IPS-NIHi7 (cell line): ENCODE results near the gene KCND1.

Experiments used
- DNase-seq: peaks from one replicate; pipeline ENCODE4 v3.0.0; 2012; ENCODE audit warnings: mixed read lengths; ENCODE audit errors: extremely low spot score

Gene KCND1

DNA sequence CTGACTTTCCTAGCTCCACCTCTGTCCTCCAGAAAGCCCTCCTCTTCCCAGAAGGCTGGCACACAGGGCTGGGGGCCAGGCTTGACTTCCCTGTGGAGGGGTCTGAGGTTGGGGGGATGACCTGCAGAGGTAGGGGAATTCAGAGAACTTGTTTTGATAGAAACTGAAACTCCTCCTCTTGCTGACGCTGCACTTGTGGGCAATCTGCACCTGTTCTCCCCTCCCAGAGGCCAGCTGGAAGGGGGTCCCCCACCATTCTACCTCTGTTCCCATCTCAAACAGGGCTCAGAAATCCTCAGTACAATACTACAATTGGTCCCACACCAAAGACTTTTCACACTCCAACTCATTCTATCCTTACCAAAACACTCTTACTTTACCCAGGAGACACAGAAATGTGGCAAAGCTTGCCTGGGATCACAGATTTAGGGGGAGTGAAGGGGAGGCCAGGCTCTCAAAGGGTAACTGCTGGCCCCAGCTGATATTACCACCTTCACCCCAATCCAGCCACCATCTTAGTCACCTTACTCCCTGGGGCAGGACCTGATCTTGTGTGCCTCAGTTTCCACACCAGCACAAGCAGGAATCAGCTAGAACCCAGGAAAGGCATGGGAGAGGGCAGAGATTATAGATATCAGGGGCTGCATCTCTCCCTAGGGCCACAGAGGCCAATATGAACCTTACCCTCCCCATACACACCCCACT is 32.8 kb downstream of the KCND1 start:
- no peak for DNase-seq

DNA sequence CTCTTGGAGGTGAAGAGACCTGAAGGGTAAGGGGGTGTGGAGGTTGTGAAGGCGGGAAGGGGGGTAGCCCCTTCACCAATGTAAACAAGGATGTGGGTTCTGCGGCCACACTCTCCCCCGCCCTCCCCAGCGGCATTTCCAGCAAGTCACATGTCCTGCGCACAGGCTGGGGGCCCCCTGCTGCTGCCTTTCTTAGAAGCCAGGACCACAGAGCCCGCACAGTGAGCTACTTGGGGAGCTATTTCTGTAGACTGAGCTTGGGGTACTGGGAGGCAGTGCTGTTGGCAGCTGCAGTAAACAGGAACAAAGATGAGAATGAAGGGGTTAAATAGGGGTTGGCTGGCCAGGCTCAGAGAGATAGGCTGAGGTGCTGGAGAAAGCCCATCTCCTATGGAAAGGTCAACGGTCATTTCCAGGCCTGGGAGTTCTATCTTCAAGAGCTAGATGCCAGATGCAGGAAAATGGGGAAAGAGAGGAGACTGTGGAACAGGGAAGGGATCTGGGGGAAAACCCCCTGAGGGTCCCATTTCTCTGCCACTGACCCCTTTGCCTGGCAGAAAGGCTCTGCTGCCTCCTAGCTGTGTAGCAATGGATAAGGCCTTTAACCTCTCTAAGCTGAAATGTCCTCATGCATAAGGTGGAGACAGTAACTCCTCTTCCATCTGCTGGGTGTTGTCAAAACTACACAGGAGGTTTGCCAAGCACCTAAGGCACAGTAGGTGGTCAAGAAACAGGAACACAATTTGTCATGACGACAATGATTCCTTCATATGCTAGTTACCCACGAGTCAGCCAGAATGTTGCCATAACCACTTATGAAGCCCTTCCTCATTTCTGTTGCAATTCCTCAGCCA is 34.4 kb downstream of the KCND1 start:
- peak; percentile 35 for DNase-seq

DNA sequence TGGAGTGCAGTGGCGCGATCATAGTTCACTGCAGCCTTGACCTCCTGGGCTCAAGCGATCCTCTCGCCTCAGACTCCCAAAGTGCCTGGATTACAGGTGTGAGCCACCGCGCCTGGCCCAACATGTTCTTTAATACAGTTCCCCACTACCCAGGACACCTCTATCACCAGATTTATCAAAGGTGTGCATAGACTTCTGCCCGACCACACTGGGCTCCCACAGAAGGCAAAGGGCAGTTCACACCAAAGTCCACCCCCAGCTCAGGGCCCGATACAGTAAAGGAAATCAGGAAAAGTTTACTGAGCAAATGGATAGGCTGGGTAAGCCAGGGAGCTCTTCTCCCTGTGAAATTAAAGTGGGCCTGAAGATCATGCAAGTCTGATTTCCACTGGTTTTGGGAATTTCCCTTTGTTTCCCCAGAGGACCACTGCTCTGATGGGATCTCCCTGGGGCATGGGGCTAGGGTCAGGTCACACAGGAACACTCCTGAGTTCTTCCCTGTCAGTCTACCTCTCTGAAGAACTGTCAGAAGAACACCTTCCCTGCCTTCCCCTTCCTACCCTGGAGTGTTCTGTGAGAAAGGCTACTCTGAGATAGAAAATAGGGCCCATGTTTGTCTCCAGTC is 35.1 kb downstream of the KCND1 start:
- no peak for DNase-seq

DNA sequence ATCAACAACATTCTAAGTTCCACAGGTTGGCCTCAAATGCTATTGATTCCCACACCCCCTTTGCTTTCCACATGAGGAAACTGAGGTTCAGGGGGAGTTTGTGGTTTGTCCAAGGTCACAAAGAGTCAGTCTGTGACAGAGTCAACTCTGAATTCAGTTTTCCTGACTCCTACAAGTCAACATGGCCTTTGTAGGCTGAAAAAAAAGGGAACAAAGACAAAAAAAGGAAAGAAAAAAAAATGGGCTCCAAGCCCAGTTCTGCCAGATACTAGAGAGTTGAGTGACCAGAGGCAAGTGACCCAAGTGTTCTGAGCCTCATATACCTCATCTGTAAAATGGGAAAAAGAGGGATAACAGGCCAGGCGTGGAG is 36.4 kb downstream of the KCND1 start:
- DNase-seq = no peak

DNA sequence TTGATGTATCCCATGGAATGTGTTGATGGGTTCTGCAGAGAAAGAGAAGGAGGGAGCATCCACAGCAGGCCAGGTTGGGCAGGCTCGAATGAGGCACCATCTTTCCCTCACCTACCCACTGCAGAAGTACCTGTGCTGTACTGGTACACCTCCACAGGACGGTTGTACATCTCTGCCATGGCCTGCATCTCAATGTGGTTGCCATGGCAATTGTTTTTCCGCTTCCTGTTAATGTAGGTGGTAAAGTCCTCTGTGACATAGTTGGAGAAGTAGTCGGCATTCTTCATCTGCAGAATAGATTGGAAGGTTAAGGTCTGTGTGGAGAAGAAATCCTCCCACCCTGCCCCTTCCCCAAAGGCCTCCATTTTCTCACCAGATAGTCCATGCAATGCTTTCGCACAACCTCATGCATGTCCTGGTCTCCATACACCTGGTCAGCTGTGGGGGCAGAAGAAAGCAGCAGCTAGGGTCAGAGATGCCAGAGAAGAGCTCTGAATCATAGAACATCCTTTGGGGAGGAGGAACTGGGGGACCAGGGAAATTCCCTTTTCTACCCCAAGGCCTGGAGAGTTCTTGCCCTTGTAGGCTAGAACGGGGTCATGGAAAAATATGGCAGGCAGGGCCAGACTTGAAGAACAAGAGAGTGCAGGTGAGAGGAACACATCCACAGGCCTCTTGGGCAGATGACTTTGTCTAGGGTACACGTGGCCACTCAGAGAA is 36.9 kb downstream of the KCND1 start:
- no peak for DNase-seq

DNA sequence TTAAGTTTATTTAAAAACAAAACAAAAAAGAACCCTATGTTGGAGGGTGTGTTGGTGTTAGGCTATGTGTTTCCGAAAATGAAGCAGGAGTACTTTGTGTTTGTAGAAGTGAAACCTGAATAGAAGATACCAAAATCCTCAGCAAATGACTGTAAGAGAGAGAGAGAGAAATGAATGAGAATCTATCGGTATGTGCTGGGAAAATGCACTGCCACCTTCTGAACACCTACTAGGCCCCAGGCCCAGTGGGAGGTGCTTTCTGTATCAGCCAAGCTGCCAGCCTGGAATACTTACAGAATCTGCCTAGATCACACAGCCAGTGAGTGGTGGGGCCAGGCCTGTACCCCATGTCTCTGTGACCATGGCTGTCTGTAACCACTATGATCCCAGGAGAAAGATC is 37.9 kb downstream of the KCND1 start:
- DNase-seq = no peak

DNA sequence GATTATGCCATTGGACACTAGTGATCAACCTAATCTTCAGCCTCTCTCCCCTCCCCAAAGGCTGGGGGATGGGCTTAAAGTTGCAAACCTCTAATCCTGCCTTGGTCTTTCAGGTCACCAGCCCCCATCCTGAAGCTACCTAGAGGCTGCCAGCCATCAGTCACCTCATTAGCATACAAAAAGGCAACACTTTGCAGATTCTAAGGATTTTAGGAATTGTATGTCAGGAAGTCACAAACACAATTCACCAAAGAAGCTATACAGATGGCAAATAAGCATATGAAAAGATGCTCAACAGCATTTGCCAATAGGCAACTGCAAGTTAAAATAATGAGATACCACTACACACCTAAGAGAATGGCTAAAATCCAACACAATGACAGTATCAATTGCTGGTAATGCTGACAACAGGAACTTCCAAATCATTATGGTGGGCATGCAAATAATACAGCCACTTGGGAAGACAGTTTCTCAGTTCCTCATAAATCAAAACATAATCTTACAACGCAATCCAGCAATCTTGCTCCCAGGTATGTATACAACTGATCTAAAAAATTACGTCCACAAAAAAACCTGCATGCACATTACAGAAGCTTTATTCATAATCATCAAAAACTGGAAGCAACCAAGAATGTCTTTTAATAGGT is 43.8 kb downstream of the KCND1 start:
- DNase-seq = no peak

DNA sequence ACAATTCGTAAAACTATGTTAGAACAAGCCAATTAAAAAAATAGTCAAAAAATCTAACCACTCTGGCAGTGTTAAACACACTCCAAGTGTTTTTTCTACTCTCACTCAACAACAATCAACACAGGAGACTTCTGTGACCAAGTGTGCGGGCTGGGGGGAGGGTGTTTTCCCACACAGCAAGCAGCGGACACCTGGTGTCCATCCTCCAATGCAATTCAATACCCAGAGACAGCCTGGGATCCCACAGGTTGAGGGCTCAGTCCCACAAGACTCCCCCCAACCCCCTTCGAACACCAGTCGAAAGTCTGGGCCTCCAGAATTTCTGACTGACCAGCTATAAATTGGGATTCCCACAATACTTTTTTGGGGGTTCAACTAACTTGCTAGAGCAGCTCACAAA is 44.5 kb downstream of the KCND1 start:
- DNase-seq = peak; percentile 34

DNA sequence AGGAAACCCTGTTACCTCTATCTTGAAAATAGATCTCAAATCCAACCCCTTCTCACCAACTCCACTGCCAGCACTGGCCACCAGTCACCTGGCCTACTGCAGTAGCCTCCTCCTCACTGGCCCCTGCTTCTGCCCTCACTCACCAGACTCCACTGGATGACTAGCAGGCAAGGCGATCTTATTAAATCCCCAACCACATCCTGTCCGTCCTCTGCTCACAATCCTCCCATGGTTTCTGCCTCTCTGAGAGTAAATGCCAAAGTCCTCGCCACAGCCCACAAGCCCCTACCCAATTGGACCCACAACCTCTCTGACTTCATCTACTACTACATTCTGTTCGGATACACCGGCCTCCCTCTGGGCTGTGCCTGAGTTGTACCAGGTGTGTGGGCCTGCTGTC is 47.4 kb downstream of the KCND1 start:
- no peak for DNase-seq

DNA sequence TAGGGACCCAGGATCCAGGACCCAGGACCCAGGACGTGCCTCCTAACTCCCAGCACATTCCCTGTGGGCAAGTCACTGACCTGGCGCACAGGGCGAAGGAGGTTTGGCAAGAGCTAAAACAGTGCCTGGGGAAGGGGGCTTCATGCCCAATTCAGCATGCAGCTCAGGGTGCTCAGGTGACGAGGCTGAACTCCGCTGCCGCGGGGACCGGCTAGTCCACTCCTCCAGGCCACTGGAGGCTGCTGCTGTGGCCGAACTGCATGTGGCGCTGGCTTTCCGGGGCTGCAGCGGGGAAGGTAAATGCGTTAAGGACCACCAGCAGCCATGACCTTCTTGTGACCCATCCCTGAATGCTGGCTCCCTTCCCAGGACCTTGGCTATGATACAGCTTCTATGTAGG is 47.9 kb downstream of the KCND1 start:
- DNase-seq = no peak

DNA sequence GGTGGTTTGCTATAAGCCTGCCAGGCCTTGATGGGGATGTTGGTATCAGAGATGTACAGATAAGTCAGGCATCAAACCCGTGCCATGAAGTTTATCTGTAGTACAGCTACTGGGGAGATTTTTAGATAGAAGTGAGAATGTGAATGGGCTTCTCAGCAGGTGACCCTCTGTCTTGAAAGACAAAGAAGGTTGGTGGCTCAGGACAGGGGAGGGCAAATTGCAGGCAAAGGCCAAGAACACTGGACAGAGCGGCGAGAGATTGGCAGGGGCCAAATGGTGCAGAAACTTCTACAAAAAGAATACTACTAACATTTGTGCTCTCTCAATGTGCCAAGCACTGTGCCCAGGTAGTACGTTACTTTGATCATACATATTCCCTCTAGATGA is 50.9 kb downstream of the KCND1 start:
- DNase-seq = no peak

DNA sequence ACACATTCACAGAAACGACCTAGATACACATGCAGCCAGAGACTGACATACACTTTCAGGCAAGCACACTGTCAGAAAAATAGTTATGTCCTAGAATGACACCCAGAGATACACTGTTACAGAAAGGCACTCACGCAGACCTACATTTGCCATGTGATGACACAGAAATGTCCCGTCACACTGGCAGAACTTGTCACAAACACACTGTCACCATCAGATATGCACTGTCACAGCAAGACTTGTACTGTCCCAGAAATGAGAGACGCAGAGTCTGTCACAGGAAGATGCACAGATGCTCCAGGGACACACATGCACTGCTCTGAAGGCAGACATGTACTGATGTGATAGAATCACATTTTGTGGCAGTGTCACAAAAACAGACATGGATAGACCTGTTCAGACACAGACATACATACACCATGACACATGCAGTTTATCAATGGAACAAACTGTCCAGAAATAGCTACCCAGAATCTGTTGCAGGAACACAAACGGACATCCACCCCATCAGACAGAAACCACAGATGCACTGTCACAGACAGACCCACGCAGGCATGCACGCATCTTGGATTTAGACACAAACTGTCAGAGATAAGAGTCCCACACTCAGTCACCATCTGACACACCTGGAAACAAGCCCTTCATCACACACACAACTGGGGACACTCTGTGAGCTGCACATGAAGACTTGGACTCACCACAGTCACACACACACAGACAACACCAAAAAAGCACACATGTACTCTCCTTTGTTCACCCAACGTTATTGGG is 51.5 kb downstream of the KCND1 start:
- DNase-seq = no peak

DNA sequence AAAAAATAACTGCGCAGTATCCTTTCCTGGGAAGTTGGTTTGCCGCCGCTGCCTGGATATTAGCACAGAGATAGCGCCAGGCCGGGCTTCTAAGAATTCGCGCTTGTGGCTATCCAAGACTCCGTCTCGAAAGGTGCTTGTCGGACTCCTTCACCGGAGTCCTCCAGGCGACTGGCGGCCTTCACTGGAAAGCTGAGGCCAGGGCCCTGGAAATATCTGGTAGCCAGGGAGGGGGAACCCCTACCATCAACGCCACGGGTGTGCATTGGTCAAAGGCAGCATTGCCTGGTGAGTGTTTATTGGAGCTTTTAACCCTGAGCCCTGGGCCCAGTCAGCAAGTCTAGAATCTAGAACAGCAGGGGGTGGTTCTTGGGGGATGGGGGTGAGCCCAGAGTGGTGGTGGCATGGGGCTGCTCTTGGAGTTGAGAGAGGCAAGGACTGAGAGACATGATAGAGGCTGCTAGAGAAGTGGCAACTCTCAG is 52.2 kb downstream of the KCND1 start:
- DNase-seq = no peak

DNA sequence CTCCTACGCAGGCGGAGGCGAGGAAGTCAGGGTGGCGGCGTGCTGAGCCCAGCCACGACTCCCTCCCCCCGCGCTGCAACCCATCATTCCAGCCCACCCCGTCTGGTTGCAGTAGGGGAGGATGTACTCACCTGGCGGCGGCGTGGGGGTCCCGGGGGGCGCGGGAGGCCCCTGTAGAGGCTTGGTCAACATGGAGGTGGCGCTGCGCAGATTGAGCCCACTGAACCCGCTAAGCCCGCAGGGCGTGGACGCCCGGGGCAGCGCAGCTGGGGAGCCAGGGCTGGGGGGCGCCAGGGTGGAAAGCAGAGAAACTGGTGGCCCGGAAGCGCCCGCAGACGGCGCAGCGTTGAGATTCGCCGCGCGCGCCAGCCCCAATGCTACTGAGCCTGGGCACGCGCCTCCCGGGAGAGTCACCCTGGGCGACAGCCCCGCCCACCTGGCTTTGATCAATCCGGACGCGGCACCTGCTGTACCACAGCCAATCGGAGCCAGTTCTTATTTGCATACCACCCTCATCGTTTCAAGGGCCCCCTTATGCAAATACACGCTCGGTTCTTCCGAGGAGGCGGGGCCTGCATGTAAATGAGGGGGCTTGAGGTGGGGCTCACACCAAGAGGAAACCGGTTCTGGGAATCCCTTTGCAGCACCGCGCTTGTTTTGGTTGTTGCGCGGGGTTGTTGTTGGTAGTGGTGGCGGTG is 52.9 kb downstream of the KCND1 start, which contains the start of gene PIM2:
TSS of gene PIM2 (minus strand) at position 382 of the 698 bp plus-strand sequence. CDS start at position 192, 190 bp downstream.
- DNase-seq = peak; percentile 83

DNA sequence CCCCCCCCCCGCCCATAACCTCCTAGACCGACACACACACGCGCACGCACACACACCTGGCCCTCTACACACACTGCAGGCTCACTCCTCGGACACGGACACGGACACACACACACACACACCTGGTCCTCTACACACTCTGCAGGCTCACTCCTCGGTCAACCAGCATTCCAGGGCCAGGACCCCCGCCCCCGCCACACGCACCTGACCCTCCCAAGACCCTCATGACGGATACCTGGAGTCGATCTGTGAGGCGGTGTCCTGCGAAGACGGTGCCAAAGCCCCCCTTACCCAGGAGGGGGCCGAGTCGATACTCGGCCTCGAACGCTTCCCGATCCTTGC is 53.4 kb downstream of the KCND1 start:
- DNase-seq = no peak

DNA sequence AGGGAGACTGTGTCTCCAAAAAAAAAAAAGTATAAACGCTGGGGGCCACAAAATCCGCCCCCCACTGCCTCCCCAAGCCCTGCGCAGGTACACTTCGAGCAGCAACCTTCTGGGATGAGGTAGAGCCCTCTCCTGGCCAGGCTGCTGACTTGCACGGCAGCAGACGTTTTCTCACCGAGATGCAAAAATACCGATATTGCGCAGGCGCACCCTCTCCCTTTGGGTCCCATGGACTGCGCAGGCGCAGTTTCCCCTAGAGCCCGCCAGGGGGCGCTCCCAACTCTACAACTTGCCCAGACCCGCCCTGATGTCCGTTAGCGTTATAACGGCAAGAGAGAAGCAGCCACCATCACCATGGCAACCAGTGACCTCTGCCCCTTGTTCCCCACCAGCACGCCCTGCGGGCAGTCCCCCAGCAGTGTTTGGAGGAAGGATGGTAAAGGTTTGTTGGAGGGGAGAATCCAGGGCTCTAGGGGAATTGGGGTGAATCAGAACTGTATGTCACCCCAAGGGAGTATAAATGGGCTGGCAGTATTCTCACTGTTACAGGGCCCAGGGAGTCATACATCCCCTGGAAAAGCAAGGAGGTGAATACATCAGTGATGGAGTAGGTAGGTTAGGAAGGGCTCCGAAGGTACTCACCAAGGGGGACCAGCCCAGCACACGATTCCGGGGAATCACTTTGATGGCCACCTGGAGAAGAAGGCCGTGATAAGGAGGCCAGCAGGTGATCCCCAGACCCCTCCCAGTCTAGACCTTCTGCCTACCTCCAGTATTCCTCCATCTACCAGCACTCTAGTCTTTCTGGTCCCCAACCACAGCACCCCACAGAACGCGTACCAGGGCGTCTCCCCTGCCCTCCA is 54.3 kb downstream of the KCND1 start:
- peak; percentile 59 for DNase-seq

DNA sequence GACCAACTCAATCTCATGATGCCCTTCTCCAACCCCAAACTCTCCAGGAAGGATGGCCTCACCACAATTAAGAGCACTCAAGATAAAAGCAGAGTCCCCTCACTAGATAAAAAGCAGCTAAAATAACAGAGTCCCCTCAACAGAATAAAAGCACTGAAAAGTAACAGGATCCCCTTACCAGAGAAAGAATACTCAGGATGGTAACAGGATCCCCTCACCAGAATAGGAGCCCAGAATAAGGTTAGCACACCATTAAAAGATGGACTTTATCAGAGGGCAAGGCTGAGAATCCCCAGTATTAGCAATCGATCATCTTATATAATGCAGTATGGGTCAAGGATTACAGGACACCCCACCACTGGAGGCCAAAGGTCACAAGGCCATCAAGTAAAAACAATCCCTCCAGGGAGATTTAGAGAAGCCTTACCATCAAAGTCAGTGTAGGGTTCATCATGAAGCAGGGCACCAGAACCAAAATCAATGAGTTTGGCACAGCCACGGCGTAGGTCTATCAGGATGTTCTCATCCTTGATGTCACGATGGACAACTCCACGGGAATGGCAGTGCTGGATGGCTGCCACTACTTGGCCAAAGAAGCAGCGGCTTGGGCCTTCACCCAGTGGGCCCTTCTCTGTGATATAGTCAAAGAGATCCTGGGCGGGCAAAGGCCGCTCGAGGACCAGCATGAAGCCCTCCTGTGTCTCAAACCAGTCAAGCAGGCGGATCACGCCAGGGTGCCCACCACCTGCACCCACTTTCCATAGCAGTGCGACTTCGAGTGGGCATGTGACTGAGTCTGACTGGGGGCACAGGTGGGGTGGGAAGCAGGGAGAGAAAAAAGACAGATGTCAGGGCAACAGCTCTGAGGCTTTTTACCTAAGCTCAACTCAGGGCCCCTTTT is 56.8 kb downstream of the KCND1 start:
- DNase-seq = no peak
